Activated CD8-positive, alpha-beta T cell treated with anti-CD3 and anti-CD28 coated beads, Interleukin-2, amount 10 ng/mL, durations not matched to agents 7 days and 5 days (primary cell): ENCODE results near the gene IFRD2. TPM values are rescaled to one million over a fixed set of nuclear protein-coding genes. Genes with fewer than 3 reads are reported as not detected.
A peak's percentile ranks its signal among the peaks of the same experiment; 100 is the strongest.

Source experiments
- ATAC-seq: fragments of 150-1000 bp; cut with Tn5 transposase; one replicate; pipeline ENCODE4 v1.10.0; 2021; ENCODE audit warnings: moderate library complexity
- CTCF ChIA-PET: fragments of 350-600 bp; sonication (Branson Sonifier 250); formaldehyde crosslinking; loops from one replicate; lab custom pipeline; 2021; ENCODE audit warnings: antibody characterized with exemption; lab: Charles Lee
- POLR2A ChIA-PET: fragments of 350-600 bp; sonication (Branson Sonifier 250); formaldehyde crosslinking; loops from one replicate; lab custom pipeline; 2021; ENCODE audit warnings: antibody characterized with exemption; lab: Charles Lee
- DNase-seq: peaks from one replicate; pipeline ENCODE4 v3.0.0-alpha.2; 2020
- H3K27ac Mint-ChIP-seq: one replicate; pipeline ENCODE4 v1.8.0; 2021; ENCODE audit warnings: mild to moderate bottlenecking, mixed read lengths
- H3K27me3 Mint-ChIP-seq: one replicate; pipeline ENCODE4 v1.8.0; 2021; ENCODE audit warnings: low read depth, mixed read lengths
- H3K36me3 Mint-ChIP-seq: one replicate; pipeline ENCODE4 v1.8.0; 2021; ENCODE audit warnings: low read depth, mixed read lengths
- H3K4me1 Mint-ChIP-seq: one replicate; pipeline ENCODE4 v1.8.0; 2021; ENCODE audit warnings: low read depth, mixed read lengths
- H3K4me3 Mint-ChIP-seq: one replicate; pipeline ENCODE4 v1.8.0; 2021; ENCODE audit warnings: mild to moderate bottlenecking, mixed read lengths
- H3K9me3 Mint-ChIP-seq: one replicate; pipeline ENCODE4 v1.8.0; 2022; ENCODE audit warnings: mixed read lengths; ENCODE audit not compliant: insufficient read depth
- total RNA-seq, 2 experiments: library from RNA; stranded (reverse); gene quantifications; one replicate each; pipeline ENCODE4 v1.2.3, GENCODE V29; 2021

The IFRD2 gene
- total RNA-seq, 2 experiments from 2014 or later, result 81.3 to 85.1 TPM

DNA sequence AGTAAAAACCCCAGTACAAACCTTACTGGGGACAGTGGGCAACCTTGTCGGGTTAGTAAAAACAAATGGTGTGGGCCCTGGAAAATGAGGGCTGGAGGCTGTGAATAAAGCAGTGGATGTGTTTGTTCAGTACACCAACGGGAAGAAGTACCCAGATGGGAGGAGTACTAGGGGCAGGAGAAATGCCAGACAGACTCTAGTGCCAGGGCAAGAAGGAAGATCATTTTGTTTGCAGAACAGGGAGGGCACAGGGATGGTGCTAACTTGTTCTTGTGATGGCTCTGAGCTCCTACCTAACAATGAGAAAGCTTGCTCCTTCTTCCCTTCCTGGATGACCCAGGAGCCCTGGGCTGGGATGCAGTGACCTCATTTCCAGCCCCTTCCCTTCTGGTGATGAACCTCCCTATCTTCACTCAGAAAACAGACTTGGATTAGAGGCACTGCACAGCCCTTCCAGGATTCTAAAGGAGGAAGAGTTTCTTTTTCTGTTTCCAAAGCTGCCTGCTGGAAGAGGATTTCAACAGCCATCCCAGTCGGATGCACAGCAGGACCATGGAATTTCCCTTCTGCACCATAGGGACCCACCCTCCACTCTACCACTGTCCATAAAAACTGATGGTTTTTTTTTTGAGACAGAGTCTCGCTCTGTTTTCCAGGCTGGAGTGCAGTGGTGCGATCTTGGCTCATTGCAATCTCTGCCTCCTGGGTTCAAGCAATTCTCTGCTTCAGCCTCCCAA is 42.3 kb upstream of the IFRD2 start:
- Mint-ChIP-seq H3K36me3 (peaks cover 91% of the 10 kb centered on the region), H3K4me3 (peak overlapping the region; percentile 92), H3K4me1 (peaks cover 47% of the 10 kb centered on the region), H3K27me3 (no peaks in the 10 kb centered on the region), H3K9me3 (no peaks in the 10 kb centered on the region), H3K27ac (peak overlapping the region; percentile 86)
- no peak for DNase-seq
- no peak for ATAC-seq
- ChIA-PET CTCF (interaction anchor here (0.8 to 2.3 kb wide), 4 partner anchors 10 to 208 kb away, joined by 3 to 11 read pairs (median 4); no protein-coding TSS in a partner anchor), POLR2A (interaction anchor here (0.7 to 1.4 kb wide), 3 partner anchors 10 to 16 kb away, joined by 3 to 4 read pairs (median 4); no protein-coding TSS in a partner anchor)

- H3K27ac Mint-ChIP-seq, result peak overlapping the region; percentile 86
- H3K27me3 Mint-ChIP-seq, result no peaks in the 10 kb centered on the region
- peaks cover 88% of the 10 kb centered on the region for H3K36me3 Mint-ChIP-seq
- ATAC-seq (no peak), DNase-seq (no peak)
- H3K4me3 Mint-ChIP-seq, result peak overlapping the region; percentile 92
- POLR2A ChIA-PET, result interaction anchor here (1.4 kb wide), 1 partner anchor 15 kb away, joined by 4 read pairs; no protein-coding TSS in a partner anchor
- no peaks in the 10 kb centered on the region for H3K9me3 Mint-ChIP-seq
- peaks cover 47% of the 10 kb centered on the region for H3K4me1 Mint-ChIP-seq
- CTCF ChIA-PET, result interaction anchor here (0.8 to 2.3 kb wide), 2 partner anchors 9 to 87 kb away, joined by 3 to 11 read pairs; no protein-coding TSS in a partner anchor
Measured at GRCh38 chr3:50333744-50334328, 41.6 kb upstream of the IFRD2 start.

DNA sequence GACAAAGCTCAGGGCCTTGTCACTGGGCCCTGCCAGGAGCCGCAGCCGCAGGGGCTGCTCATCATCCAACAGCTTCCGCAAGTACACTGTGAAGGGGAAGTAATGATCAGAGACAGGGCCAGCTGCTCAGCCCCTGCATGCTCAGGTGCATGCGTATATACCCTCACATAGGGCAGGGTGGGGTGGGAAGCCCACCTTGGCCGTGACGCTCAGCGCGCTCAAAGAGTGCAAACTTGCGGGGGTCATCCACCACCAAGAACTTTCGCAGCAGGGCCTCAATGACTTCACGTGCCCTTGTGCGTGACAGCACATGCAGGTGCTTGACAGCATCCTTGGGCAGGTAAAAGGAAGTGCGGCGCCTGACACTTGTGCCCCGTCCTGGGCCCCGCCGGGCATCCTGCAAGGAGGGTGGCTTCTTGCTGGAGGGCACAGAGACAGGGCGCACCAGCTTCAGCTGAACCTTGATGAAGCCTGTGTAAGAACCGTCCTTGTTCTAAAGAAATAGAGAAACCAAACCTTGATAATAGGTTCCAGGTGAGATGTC is 39.2 kb upstream of the IFRD2 start:
- H3K9me3 Mint-ChIP-seq, result no peaks in the 10 kb centered on the region
- DNase-seq, result no peak
- POLR2A ChIA-PET, result interaction anchor here (1.3 kb wide), 1 partner anchor 9 kb away, joined by 5 read pairs; the partner anchor contains the start of gene RASSF1
- CTCF ChIA-PET, result no interaction called here
- H3K4me1 Mint-ChIP-seq, result peaks cover 60% of the 10 kb centered on the region
- ATAC-seq, result no peak
- no peaks in the 10 kb centered on the region for H3K27me3 Mint-ChIP-seq
- H3K4me3 Mint-ChIP-seq, result no peak overlapping the region
- H3K36me3 Mint-ChIP-seq, result peaks cover 74% of the 10 kb centered on the region
- peak overlapping the region; percentile 43 for H3K27ac Mint-ChIP-seq

- Mint-ChIP-seq H3K4me3 (no peak overlapping the region), H3K27ac (peak overlapping the region; percentile 46), H3K27me3 (no peaks in the 10 kb centered on the region), H3K36me3 (peaks cover 66% of the 10 kb centered on the region), H3K4me1 (peaks cover 52% of the 10 kb centered on the region), H3K9me3 (no peaks in the 10 kb centered on the region)
- ChIA-PET POLR2A (interaction anchor here (1.1 to 3.1 kb wide), 3 partner anchors 7 to 11 kb away, joined by 3 to 40 read pairs (median 5); partner anchors contain the start of gene RASSF1), CTCF (no interaction called here)
- ATAC-seq (no peak), DNase-seq (no peak)
Measured at GRCh38 chr3:50330330-50330729, 38.1 kb upstream of the IFRD2 start.

- Mint-ChIP-seq H3K9me3 (no peaks in the 10 kb centered on the region), H3K27ac (peak within 1 kb of the TSS; percentile 89), H3K36me3 (peaks cover 51% of the 10 kb centered on the region), H3K4me3 (peak within 1 kb of the TSS; percentile 87), H3K27me3 (no peaks in the 10 kb centered on the region), H3K4me1 (peaks cover 42% of the 10 kb centered on the region)
- CTCF ChIA-PET, result interaction anchor here (0.8 to 2.9 kb wide), 5 partner anchors 9 to 81 kb away, joined by 3 to 22 read pairs (median 5); no protein-coding TSS in a partner anchor
- peak; percentile 97 for DNase-seq
- POLR2A ChIA-PET, result interaction anchor here (0.9 to 3.1 kb wide), 5 partner anchors 9 to 82 kb away, joined by 3 to 40 read pairs (median 10); partner anchors contain the start of genes HYAL3, NAA80 and RASSF1
- ATAC-seq, result peak; percentile 91
Measured at GRCh38 chr3:50327943-50328691, 35.9 kb upstream of the IFRD2 start, which contains the start of gene TUSC2. Gene TUSC2, minus strand, starts transcription at chr3:50328223. Its CDS starts 124 bp downstream, at chr3:50328099.

GRCh38 chr3:50327129-50327528 is 34.9 kb upstream of the IFRD2 start:
- peaks cover 43% of the 10 kb centered on the region for H3K36me3 Mint-ChIP-seq
- peaks cover 41% of the 10 kb centered on the region for H3K4me1 Mint-ChIP-seq
- no peaks in the 10 kb centered on the region for H3K9me3 Mint-ChIP-seq
- ATAC-seq (no peak), DNase-seq (no peak)
- H3K4me3 Mint-ChIP-seq, result peak overlapping the region; percentile 87
- no peaks in the 10 kb centered on the region for H3K27me3 Mint-ChIP-seq
- H3K27ac Mint-ChIP-seq, result peak overlapping the region; percentile 83
- ChIA-PET CTCF (interaction anchor here (0.8 to 2.9 kb wide), 5 partner anchors 8 to 133 kb away, joined by 3 to 22 read pairs (median 6); partner anchors contain the start of genes HYAL3 and NAA80), POLR2A (interaction anchor here (0.8 to 3.1 kb wide), 6 partner anchors 9 to 81 kb away, joined by 3 to 40 read pairs (median 8); partner anchors contain the start of genes HYAL3, NAA80 and RASSF1)

GRCh38 chr3:50326182-50326541 is 33.9 kb upstream of the IFRD2 start:
- H3K27ac Mint-ChIP-seq, result no peak overlapping the region

GRCh38 chr3:50325497-50326181 is 33.4 kb upstream of the IFRD2 start:
- Mint-ChIP-seq H3K36me3 (peaks cover 29% of the 10 kb centered on the region), H3K27ac (no peak overlapping the region), H3K4me3 (no peak overlapping the region), H3K27me3 (no peaks in the 10 kb centered on the region), H3K4me1 (peaks cover 38% of the 10 kb centered on the region), H3K9me3 (no peaks in the 10 kb centered on the region)
- POLR2A ChIA-PET, result interaction anchor here (0.6 kb wide), 1 partner anchor 69 kb away, joined by 3 read pairs; no protein-coding TSS in a partner anchor
- CTCF ChIA-PET, result interaction anchor here (1.1 to 7.4 kb wide), 7 partner anchors 9 to 132 kb away, joined by 3 to 113 read pairs (median 11); partner anchors contain the start of genes HYAL1, HYAL3, IFRD2 and NAA80
- DNase-seq (no peak), ATAC-seq (no peak)

More at GRCh38 chr3:50326182-50326541, 33.9 kb upstream of the IFRD2 start:
- CTCF ChIA-PET, result interaction anchor here (1.1 to 1.4 kb wide), 2 partner anchors 27 to 132 kb away, joined by 3 to 6 read pairs; partner anchors contain the start of genes HYAL3 and NAA80
- POLR2A ChIA-PET, result no interaction called here
- peaks cover 37% of the 10 kb centered on the region for H3K4me1 Mint-ChIP-seq
- H3K4me3 Mint-ChIP-seq, result peak overlapping the region; percentile 18
- H3K27me3 Mint-ChIP-seq, result no peaks in the 10 kb centered on the region
- ATAC-seq (no peak), DNase-seq (no peak)
- H3K36me3 Mint-ChIP-seq, result peaks cover 35% of the 10 kb centered on the region
- no peaks in the 10 kb centered on the region for H3K9me3 Mint-ChIP-seq

DNA sequence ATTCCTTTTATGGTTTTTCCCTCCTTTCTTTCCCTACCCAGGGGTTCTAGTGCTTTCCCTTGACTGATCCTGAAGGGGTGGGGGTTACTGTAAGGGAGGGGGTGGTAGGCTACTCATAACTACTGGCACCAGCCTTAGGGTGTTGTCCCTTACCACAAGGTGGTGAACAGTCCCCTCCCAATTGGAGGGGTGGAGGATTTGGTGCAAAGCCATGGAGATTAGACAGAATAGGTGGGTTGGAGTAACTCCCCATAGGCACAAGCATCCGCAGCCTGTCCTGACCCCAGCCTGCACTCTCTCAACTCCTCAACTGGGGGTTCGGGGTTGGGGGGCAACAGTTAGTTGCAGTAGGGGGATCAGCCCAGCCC is 32.9 kb upstream of the IFRD2 start:
- no peaks in the 10 kb centered on the region for H3K27me3 Mint-ChIP-seq
- CTCF ChIA-PET, result interaction anchor here (1.3 to 7.4 kb wide), 10 partner anchors 9 to 95 kb away, joined by 5 to 113 read pairs (median 10); partner anchors contain the start of genes HYAL1, HYAL3, IFRD2 and NAA80

More for the DNA sequence above, 32.9 kb upstream of the IFRD2 start:
- DNase-seq, result no peak
- ATAC-seq, result no peak
- peaks cover 25% of the 10 kb centered on the region for H3K36me3 Mint-ChIP-seq
- no peaks in the 10 kb centered on the region for H3K9me3 Mint-ChIP-seq
- POLR2A ChIA-PET, result no interaction called here
- H3K4me3 Mint-ChIP-seq, result no peak overlapping the region
- no peak overlapping the region for H3K27ac Mint-ChIP-seq
- peaks cover 43% of the 10 kb centered on the region for H3K4me1 Mint-ChIP-seq
